ENCODE results near the gene ZBTB32. TPM values are rescaled to one million over a fixed set of nuclear protein-coding genes. Genes with fewer than 3 reads are reported as not detected.

Gene ZBTB32
- polyA plus RNA-seq, 2 of the 4 experiments (the other 2 are of a cell fraction): not detected

DNA sequence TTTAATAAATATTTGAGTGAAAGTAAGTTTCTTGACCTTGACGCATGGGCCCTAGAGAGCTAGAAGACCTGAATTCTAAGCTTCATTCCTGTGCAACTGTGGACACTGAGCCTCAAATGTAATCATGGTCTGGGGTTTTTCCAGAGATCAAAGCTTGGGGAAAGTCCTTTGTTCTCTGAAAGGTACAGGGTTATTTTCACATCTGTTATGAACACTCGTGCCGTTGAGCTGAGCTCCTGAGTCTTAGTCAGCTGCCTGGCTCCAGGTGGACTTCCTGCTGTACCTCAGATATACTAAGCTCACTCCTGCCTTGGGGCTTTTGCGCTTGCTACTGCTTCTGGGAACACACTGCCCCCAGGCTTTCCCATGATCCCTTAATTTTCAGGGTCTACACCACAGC is 7.5 kb upstream of the ZBTB32 start:
- Histone ChIP-seq H3K4me3 (no peak overlapping the region), H3K27ac (no peak overlapping the region), H3K9me3 (no peaks in the 10 kb centered on the region), H3K4me1 (no peaks in the 10 kb centered on the region), H3K4me2 (no peak overlapping the region)
- ChIA-PET CTCF (interaction anchor here (0.7 to 13.6 kb wide), 16 partner anchors 9 to 235 kb away, joined by 3 to 161 read pairs (median 4); partner anchors contain the start of genes PSENEN and U2AF1L4), POLR2A (interaction anchor here (0.8 kb wide), 1 partner anchor 15 kb away, joined by 5 read pairs; no protein-coding TSS in a partner anchor)
- DNase-seq (ENCODE audit: low read depth in 1 of 2, low spot score in 1 of 2) (no peak), FAIRE-seq (no peak), ATAC-seq (no peak)
- 62% methylated on average over 4 of the region's 4 CpGs for WGBS (ENCODE audit: missing lambda C conversion rate)
- TF ChIP-seq CBX8 (IDR thresholded peaks at IDR 0.05) (no peak), TP53 (CRISPR knock-in tag; IDR thresholded peaks at IDR 0.05) (no peak), POLR2A (IDR thresholded peaks at IDR 0.05; ENCODE audit: low read length) (no peak), POLR2AphosphoS2 (conservative IDR thresholded peaks at IDR 0.05; ENCODE audit: low read length) (no peak), RARB (CRISPR knock-in tag; IDR thresholded peaks at IDR 0.05) (no peak), ZNF302 (CRISPR knock-in tag; IDR thresholded peaks at IDR 0.05) (no peak), NR3C1 (IDR thresholded peaks at IDR 0.05) (no peak), ZFP36 (IDR thresholded peaks at IDR 0.05; ENCODE audit: borderline replicate concordance, partially characterized antibody) (no peak), NFE2L2 (conservative IDR thresholded peaks at IDR 0.05; ENCODE audit: low read length) (no peak), EHF (CRISPR knock-in tag; IDR thresholded peaks at IDR 0.05) (no peak)

DNA sequence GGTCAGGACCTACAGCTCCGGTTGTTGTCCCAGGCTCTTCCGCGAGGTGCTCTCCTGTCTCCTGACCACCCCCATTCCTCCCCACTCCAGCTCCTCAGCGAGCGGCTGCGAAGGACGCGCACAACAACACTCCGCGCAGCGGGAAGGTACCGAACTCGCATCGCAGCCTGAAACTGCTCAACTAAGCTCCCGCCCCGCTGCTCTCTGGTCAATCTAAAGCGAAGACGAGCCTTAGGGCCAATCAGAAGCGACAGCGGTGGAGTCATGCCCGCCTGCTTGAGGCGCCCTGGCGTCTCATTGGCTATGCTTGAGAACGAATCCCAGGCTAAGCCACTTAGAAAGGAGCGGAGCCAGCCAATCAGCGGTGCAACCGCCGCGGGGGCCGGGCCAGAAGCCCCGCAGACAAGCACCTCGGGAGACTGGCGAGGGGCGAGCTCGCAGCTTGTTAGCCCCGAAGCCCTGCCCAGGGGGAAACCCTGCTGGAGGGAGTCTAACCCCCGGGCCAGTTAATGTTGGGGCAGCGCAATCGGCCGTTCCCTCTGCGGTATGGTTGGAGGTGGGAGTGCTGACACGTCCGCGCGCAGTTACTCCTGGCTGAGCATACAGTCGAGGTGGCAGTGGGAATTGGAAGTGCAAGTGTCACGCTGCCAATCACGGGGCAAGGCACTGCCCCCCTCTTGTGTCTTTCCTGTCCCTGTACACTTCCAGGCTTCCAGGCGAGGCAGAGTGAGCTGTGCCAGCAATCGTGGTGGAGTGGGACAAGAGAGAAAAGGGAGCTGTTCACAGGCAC is 1.9 kb upstream of the ZBTB32 start:
- POLR2A ChIA-PET: interaction anchor here (0.6 to 1.6 kb wide), 12 partner anchors 10 to 352 kb away, joined by 3 to 14 read pairs (median 4); partner anchors contain the start of genes COX6B1, LIN37, NFKBID and PSENEN
- Histone ChIP-seq H3K4me1 (no peaks in the 10 kb centered on the region), H3K27ac (peak overlapping the region; percentile 52 to 80), H3K4me2 (peak overlapping the region; percentile 88), H3K9me3 (no peaks in the 10 kb centered on the region), H3K4me3 (peak overlapping the region; percentile 53)
- WGBS (ENCODE audit: missing lambda C conversion rate): 2% methylated on average over 43 of the region's 50 CpGs
- DNase-seq (ENCODE audit: low read depth in 1 of 2, low spot score in 1 of 2) (peak; percentile 100), ATAC-seq (peak; percentile 98 to 99), FAIRE-seq (peak; percentile 100)
- CTCF ChIA-PET: interaction anchor here (0.7 to 13.6 kb wide), 15 partner anchors 10 to 350 kb away, joined by 3 to 161 read pairs (median 5); partner anchors contain the start of genes PSENEN and U2AF1L4
- TF ChIP-seq NFE2L2 (conservative IDR thresholded peaks at IDR 0.05; ENCODE audit: low read length): no peak
- TF ChIP-seq SREBF2 (IDR thresholded peaks at IDR 0.05): no peak
- no peak for TF ChIP-seq NR3C1 (IDR thresholded peaks at IDR 0.05)
- no peak for TF ChIP-seq KDM5A (IDR thresholded peaks at IDR 0.05)
- TF ChIP-seq, protein P1, sequence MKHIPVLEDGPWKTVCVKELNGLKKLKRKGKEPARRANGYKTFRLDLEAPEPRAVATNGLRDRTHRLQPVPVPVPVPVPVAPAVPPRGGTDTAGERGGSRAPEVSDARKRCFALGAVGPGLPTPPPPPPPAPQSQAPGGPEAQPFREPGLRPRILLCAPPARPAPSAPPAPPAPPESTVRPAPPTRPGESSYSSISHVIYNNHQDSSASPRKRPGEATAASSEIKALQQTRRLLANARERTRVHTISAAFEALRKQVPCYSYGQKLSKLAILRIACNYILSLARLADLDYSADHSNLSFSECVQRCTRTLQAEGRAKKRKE (CRISPR knock-in tag; IDR thresholded peaks at IDR 0.05; ENCODE audit: low read depth): no peak
- no peak for TF ChIP-seq CBX2 (IDR thresholded peaks at IDR 0.05; ENCODE audit: borderline replicate concordance, low read depth)
- TF ChIP-seq JUNB (IDR thresholded peaks at IDR 0.05): no peak
- TF ChIP-seq RFX5 (IDR thresholded peaks at IDR 0.05): peak; percentile 62; the same call in 1 of the 2 replicates
- TF ChIP-seq ZSCAN20 (CRISPR knock-in tag; IDR thresholded peaks at IDR 0.05): no peak
- TF ChIP-seq, protein P2, sequence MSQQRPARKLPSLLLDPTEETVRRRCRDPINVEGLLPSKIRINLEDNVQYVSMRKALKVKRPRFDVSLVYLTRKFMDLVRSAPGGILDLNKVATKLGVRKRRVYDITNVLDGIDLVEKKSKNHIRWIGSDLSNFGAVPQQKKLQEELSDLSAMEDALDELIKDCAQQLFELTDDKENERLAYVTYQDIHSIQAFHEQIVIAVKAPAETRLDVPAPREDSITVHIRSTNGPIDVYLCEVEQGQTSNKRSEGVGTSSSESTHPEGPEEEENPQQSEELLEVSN (IDR thresholded peaks at IDR 0.05; ENCODE audit: borderline replicate concordance, low read depth): peak; percentile 70
- no peak for TF ChIP-seq EHMT2 (IDR thresholded peaks at IDR 0.05; ENCODE audit: low read depth)
- TF ChIP-seq TFCP2L1 (CRISPR knock-in tag; IDR thresholded peaks at IDR 0.05): 0 out of 2 replicates have a peak, but pooled peaks have one; percentile 19
- TF ChIP-seq CHD4 (IDR thresholded peaks at IDR 0.05; ENCODE audit: borderline replicate concordance): no peak
- no peak for TF ChIP-seq PHF8 (IDR thresholded peaks at IDR 0.05; ENCODE audit: borderline replicate concordance, low read depth)
- TF ChIP-seq ZC3H11A (IDR thresholded peaks at IDR 0.05): no peak
- 0 out of 2 replicates have a peak, but pooled peaks have one; percentile 4 for TF ChIP-seq MAZ (IDR thresholded peaks at IDR 0.05; ENCODE audit: borderline replicate concordance, low read depth, low read length)
- TF ChIP-seq CBX8 (IDR thresholded peaks at IDR 0.05): no peak
- no peak for TF ChIP-seq FOSL2 (IDR thresholded peaks at IDR 0.05)
- no peak for TF ChIP-seq FOSL2 (CRISPR knock-in tag; IDR thresholded peaks at IDR 0.05)
- no peak for TF ChIP-seq POLR2AphosphoS2 (conservative IDR thresholded peaks at IDR 0.05; ENCODE audit: low read length)
- TF ChIP-seq ZFP36 (IDR thresholded peaks at IDR 0.05; ENCODE audit: borderline replicate concordance, partially characterized antibody): no peak
- peak; percentile 10 for TF ChIP-seq MAFK (IDR thresholded peaks at IDR 0.05; ENCODE audit: partially characterized antibody)
- TF ChIP-seq, protein P3, sequence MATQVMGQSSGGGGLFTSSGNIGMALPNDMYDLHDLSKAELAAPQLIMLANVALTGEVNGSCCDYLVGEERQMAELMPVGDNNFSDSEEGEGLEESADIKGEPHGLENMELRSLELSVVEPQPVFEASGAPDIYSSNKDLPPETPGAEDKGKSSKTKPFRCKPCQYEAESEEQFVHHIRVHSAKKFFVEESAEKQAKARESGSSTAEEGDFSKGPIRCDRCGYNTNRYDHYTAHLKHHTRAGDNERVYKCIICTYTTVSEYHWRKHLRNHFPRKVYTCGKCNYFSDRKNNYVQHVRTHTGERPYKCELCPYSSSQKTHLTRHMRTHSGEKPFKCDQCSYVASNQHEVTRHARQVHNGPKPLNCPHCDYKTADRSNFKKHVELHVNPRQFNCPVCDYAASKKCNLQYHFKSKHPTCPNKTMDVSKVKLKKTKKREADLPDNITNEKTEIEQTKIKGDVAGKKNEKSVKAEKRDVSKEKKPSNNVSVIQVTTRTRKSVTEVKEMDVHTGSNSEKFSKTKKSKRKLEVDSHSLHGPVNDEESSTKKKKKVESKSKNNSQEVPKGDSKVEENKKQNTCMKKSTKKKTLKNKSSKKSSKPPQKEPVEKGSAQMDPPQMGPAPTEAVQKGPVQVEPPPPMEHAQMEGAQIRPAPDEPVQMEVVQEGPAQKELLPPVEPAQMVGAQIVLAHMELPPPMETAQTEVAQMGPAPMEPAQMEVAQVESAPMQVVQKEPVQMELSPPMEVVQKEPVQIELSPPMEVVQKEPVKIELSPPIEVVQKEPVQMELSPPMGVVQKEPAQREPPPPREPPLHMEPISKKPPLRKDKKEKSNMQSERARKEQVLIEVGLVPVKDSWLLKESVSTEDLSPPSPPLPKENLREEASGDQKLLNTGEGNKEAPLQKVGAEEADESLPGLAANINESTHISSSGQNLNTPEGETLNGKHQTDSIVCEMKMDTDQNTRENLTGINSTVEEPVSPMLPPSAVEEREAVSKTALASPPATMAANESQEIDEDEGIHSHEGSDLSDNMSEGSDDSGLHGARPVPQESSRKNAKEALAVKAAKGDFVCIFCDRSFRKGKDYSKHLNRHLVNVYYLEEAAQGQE (IDR thresholded peaks at IDR 0.05): peak; percentile 77
- TF ChIP-seq, protein P4, sequence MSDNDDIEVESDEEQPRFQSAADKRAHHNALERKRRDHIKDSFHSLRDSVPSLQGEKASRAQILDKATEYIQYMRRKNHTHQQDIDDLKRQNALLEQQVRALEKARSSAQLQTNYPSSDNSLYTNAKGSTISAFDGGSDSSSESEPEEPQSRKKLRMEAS (IDR thresholded peaks at IDR 0.05): peak; percentile 78
- no peak for TF ChIP-seq JUN (IDR thresholded peaks at IDR 0.05)
- TF ChIP-seq, protein P5, sequence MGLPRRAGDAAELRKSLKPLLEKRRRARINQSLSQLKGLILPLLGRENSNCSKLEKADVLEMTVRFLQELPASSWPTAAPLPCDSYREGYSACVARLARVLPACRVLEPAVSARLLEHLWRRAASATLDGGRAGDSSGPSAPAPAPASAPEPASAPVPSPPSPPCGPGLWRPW (IDR thresholded peaks at IDR 0.05): no peak
